Erythroblast (primary cell): ENCODE results near the gene HPCAL1.

Experiments
- GATA1 ChIP-seq: IDR thresholded peaks from 2 replicates; pipeline ENCODE4 v1.6.1; 2011; ENCODE audit warnings: low read depth, mild to moderate bottlenecking, control low read depth, low read length, moderate library complexity
- POLR2A ChIP-seq: IDR thresholded peaks from 2 replicates; pipeline ENCODE4 v1.6.1; 2011; ENCODE audit warnings: mild to moderate bottlenecking, low read length

DNA sequence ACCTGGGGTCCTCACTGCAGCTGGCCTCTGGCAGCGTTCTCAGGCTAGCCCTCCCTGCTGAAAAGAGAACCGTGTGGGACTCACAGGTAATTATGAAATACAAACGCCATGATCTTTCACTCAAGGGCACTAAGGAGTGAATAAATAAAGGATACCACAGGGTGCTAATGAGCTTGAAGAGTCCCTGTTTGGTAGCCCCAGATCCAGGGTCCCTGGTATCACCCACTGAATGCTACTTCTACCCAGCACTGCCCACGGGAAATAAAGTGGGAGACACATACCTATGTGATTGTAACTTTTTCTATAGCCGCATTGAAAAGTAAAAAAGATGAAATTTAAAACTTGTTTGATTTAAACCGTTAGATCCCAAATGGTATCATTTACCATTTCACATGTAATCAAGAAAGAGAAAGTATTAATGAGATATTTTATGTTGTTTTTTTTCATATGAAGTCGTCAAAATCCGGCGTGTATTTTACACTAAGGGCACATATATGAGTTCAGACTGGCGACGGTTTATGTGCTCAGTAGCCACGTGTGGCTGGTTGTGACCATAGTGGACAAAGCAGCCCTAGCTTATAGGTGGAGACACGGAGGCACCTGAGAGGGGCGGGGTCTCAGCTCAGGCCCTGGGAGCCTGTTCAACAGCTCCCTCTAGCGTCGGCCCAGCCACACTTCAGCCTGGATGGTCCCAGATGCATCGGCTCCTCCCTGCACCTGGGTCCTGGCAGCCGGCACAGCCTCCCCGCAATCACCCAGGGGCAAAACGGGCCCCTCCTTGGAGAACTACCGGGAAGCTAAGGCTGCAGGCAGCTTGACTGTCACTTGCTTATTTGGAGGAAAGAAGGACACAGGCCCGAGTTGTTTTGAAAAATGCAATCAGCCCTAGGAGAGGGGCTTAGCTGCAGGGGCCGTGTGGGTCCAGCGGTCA is 106.2 kb downstream of the HPCAL1 start:
- TF ChIP-seq POLR2A: no peak
- TF ChIP-seq GATA1: no peak
